ENCODE measurements around the gene OPTN. TPM values are rescaled to one million over a fixed set of nuclear protein-coding genes. Genes with fewer than 3 reads are reported as not detected.

The OPTN gene
- total and polyA plus RNA-seq, 2 of the 8 experiments (the other 6 are each of a cell fraction or from before 2014, with no cell fraction given), result 4.8 to 20.1 TPM

GRCh38 chr10:13158401-13158800 lies 58.4 kb downstream of the OPTN start (continued):
- TF ChIP-seq RFX5 (IDR thresholded peaks at IDR 0.05; ENCODE audit: borderline replicate concordance, low read depth, low read length) (no peak), RNF2 (IDR thresholded peaks at IDR 0.05; ENCODE audit: borderline replicate concordance, low read depth, low read length, missing control alignments, poor library complexity, severe bottlenecking) (no peak)

All from H1 (cell line).